GM15510 (cell line): ENCODE measurements around the gene ZBTB24.

Experiments used
- POLR2A ChIP-seq: IDR thresholded peaks from 3 replicates; pipeline ENCODE4 v1.6.1; 2011; ENCODE audit warnings: borderline replicate concordance; ENCODE audit not compliant: insufficient read length; ENCODE audit errors: extremely low read depth

Gene ZBTB24

DNA sequence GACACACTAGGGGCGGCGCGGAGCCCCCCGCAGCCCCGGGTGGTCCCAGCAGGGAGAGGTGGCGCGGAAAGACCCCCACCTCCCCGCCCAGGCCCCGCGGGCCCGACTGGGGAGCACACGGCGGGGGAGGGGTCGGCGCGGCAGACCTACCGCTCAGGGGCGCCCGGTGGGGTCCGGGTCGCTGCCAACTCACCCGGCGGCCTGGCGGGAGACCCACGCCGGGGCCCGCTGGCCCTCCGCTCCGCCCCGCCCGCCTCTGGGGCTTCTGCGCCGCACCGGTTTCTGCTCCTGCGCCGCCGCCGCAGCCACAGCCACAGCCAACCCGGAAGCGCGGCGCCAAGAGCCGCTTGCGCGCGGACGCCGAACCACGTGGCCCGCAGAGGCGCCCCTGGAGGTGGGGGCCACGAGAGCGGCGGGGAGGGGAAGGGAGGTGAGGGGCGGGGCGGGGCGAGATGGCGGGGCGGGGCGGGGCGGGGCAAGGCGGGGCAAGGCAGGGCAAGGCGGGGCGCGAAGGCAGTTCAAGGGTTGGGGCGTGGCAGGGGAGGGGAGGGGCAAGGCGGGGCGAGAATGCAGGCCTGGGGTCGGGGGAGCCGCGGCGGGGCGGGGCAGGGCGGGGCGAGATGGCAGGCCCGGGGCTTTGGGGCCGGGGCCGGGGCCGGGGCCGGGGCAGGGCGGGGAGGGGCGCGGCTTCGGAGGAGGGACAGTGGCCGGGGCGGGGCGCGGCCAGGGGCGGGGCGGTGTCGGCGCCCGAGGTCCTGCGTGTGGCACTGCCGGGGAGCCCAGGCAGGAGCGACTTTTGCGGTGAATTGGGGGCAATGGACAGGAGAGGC lies at the start of gene ZBTB24:
ZBTB24 (minus strand) TSS at position 315 of the 830 bp plus-strand sequence. CDS start 1,193 bp downstream, outside the sequence.
- peak; percentile 81 for TF ChIP-seq POLR2A

DNA sequence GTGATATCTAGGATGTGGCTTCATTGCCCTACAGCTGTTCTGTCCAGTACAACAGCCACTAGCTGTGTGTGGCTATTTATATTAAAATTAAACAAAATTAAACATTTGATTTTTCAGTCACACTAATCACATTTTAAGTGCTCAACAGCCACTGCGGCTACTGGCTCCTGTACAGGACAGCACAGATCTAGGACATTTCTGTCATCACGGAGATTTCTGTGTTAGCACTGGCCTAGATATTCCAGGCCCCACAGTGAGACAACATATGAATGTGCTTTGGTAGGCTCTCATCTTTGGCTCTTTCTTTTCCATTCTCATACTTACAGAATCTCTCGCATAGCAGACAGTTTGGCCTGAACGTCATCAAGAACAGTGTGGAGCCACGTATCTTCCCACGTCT lies 48.4 kb upstream of the ZBTB24 start:
- no peak for TF ChIP-seq POLR2A

DNA sequence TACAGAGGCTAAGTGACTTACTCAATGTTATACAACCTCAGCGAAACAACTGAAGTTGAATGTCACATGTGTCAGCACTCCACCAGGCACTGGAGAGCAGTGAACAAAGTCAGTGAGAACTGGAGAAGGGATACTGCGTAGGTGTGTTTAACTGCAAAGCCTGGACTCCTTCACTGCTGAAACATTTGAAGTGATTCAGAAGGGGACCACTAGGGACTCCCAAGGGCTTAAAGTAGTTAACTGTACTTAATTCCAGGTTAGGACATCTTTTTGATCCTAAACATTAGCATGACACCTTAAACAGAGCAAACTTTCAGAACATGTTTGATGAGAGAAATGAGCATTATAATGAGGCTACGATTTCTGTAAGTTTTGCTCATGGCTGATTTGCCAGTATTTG lies 45.0 kb upstream of the ZBTB24 start:
- TF ChIP-seq POLR2A, result no peak

DNA sequence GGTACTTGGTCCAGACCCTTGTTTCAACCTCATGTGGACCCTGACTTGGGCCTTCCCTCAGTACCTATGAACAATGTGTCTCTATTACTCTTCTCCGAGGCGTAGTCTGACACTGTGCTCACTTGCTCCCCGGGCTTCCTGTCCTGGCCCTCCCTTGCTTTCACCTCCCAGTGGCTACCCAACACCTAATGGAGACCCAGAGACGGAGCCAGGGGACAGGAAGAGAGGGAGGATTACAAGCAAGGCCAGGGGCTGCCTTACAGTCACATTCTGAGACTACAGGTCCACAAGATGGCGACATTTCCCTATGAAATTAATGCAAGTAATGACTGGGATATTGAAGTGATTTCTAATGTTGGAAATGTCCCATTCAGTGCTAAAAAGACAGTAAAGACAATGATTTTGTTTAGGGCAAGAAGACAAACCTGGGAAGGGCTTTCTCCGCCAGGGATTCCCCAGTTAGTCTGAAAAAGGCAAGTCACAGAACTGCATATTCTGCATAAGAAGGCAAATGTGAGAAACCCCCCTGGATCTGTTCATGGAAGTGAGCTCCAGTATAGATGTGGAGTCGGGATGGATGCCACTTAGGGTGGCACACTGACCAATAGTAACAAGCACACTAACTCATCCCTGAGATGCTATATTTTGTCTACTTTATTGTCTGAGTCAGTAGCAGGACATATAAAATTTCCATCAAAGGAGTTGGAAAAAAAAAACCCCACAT lies 44.0 kb upstream of the ZBTB24 start:
- no peak for TF ChIP-seq POLR2A

DNA sequence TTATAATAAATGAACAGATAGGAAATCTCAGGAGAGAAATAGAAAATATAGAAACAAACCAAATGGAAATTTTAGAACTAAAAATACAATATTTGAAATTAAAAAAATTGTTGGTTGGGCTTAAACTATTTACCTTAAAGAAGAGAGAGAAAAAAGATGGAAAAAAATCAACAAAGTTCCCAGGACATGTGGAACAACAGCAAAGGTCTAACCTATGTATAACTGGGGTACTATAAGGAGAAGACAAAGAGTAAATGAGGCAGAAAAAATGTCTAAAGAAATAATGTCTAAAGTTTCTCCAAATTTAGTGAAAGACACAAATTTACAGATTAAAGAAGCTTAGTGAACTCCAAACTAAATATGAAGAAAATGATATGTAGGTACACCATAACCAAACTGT lies 41.1 kb upstream of the ZBTB24 start:
- no peak for TF ChIP-seq POLR2A

DNA sequence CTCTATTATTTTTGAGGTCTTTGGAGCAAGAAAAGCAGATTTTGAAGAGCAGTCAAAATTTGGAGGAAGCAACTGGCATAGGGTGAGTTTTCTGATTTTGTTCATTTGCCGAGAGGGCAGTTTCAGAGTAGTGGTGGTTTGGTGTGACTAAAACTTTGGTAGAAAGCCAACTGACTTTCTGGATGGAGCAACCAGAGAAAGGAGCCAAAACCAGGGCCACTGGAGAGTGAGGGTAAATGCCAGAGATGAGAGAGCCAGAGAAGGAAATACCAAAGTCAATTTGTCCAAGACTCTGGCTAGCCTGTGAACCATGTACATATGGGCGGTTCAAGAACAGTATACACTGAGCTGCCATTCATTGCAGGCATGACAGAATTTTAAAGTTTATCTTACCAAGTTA lies 40.5 kb upstream of the ZBTB24 start:
- TF ChIP-seq POLR2A, result no peak

DNA sequence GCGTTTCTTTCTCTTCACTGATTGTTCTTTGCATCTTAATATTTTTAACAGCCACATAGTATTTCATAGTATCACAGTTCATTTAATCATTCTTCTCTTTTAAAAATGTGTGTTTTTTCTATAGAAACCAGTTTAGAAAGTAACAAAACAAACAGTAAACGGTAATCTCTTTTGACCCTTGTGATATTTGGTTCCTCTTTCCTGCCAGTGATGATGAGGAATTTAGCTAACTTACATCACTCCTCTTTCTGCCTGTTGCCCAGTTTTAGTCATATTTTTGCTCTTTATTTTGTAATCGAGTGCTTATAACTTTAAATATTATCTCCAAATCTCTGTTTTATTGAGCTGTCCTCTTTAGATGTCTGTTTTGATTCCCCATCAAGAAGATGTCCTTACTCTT lies 38.1 kb upstream of the ZBTB24 start:
- no peak for TF ChIP-seq POLR2A

DNA sequence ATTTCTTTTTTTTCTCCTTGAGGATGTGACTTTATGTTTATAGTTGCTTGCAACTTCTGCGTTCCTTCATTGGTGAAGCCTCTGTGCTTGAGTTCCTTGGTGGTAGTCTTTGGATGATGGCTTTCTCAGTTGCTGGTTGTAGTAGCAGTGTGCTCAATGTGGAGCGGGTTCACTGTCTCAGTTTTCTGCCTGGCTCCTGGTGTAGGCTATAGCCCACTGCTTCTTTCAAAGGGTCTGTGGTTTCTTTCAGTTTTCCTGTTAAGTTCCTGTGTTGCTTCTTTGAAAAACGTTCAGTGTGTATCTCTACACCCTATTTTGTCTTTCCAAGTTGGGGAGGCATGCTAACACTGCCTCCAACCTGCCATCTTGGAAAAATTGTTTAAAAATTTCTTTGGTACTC lies 33.9 kb upstream of the ZBTB24 start:
- no peak for TF ChIP-seq POLR2A

DNA sequence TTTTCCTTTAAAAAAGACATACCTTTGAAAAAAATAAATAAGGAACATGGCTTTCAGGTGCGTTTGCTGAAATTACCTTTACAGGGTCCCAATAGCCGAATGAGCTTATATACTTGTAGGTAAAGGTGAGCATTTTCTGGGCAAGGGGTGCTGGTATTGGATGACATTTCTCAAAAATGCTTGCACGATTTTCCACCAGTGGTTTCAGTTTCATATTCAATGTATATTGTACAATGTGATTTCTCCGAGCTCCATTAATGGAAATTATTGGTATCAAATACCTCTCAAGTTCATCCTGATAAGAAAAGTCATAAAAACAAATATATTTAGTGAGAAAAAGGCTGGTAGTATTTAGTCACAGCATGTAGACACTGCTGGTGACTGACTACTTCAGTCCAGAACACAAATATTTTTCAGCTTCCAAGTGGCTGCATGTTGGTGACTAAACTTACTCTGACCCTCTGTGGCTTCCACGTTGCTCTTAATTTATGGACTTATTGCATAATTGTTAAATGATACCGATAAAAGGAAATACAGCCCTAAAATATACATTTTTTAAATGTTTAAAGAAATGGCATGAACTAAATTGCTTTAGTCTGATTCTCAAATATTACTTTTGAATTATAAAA lies 32.9 kb upstream of the ZBTB24 start:
- TF ChIP-seq POLR2A, result no peak

DNA sequence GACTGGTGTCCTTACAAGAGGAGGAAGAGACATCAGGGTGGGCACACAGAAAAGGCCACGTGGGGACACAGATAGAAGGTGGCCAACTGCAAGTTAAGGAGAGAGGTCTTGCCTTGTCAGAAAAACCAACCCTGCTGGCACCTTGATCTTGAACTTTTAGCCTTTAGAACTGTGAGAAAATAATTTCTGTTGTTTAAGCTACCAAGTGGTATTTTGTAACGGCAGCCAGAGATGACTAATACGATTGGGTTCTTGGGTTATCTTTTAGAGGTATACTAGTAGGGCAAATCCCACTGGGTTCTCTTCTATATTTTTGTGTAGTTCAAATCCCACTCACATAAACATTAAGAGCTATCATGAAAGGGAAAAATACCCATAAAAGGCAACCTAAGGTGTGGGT lies 31.9 kb upstream of the ZBTB24 start:
- TF ChIP-seq POLR2A, result no peak

DNA sequence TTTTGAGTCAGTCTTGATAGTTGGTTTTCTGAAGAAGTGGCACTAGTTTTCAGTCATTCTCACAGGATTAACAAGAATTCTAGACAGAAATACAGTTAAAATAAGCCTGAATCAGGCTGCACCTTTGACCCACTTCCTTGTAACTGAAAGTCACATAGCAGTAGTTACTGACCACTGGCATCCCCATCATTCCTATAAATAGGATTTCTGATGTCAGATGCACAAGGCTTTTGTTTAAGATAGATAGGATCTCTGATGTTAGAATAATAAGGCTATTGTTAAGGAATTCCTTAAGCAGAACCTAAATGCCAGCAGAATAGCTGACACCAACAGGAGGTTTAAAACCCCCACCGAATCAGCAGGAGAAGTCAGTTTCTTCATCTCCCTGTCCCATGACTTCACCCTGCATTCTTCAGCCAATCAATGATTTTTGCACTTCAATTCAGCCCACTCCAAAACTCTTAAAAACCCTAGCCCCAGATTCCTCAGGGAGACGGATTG lies 30.6 kb upstream of the ZBTB24 start:
- TF ChIP-seq POLR2A, result no peak

DNA sequence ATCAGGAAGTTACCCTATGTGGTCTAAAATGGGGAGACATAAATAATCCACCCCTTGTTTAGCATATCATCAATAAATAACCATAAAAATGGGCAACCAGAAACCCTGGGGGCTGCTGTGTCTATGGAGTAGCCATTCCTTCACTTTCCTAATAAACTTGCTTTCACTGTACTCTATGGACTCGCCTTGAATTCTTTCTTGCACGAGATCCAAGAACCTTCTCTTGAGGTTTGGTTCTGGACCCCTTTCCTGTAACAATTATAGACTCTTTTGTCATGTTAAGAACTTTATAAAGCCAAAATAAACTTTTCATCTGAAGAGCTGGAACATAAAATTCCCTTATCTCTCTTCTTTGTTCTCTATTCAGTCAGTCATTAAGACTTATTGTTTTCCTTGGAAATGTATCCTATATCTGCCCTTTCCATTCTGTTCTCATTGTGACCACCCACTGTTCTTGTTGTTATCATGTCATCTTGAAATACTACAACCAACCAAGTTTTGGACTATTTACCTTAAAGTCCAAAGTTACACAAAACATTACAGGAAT lies 29.3 kb upstream of the ZBTB24 start:
- TF ChIP-seq POLR2A, result no peak

DNA sequence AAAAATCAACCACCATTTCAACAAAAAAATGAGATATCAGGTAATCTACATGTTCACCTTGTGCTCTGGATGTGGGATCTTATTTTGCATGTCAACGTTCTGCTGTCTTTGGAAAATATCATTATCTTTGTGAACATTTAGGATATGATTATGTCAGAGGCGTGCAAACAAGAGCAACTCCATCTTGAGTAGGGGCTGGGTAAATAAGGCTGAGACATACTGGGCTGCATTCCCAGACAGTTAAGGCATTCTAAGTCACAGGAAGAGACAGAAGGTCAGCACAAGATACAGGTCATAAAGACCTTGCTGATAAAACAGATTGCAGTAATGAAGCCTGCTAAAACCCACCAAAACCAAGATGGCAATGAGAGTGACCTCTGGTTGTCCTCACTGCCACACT lies 28.8 kb upstream of the ZBTB24 start:
- TF ChIP-seq POLR2A, result no peak

DNA sequence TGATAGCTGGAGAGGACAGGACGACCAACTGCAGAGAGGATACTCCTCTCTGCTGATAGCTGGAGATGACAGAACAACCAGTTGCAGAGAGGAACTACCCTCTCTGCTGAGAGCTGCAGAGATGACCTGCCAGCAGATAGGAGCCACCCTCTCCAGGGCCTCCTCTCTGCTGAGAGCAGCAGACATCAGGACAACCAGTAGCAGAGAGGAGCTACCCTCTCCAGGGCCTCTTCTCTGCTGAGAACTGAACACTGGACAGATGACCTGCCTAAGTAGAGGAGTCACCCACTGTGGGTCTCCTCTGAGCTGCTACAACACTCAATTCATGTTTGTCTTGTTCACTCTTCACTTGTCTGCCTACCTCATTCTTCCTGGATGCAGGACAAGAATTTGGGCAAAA lies 27.3 kb upstream of the ZBTB24 start:
- TF ChIP-seq POLR2A, result no peak
